Measurements from ENCODE around the gene PSMG2.
"Not testable (repeated sequence)": the region's sequence is repeated elsewhere in the genome, so short reads cannot be mapped to it uniquely, and the experiment has no call there.

PSMG2 gene

DNA sequence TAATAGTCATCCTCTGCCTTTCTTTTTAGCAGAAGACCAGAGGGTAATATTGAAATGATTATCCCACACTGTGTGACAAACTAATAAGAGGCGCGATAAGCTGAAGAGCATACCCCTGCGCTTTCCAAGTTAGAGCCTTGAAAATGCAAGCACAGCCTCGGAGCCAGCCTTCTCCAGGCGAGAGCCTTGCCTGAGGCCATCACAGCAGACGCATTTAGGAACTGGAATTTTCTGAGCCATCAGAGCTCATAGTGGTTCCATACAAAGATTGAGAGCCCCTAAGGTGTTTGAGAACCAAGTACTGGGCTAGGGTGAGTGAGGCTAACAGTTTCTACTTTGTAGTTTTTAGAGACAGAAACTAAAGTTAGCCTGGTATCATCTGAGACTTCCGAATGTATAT lies 19.9 kb downstream of the PSMG2 start:
- no peak for DNase-seq (ENCODE audit: low spot score)

DNA sequence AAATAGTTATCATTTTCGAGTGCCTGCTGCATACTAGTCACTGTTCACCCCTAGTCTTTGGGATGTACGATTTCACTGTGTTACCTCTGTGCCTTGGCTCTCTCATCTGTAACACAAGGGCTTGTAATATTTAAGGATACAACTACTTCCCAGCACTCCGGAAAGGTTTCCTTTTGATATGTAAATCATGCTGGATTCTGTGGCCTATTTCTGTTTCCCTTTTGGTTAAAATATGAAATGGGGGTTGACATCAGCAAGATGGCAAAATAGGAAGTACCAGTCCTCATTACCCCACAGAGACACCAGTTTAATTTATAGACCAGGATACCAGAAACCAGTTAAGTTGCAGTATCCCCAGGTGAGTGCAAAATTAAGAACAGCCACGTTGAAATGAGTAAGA lies 23.5 kb downstream of the PSMG2 start:
- DNase-seq (ENCODE audit: low spot score): no peak

DNA sequence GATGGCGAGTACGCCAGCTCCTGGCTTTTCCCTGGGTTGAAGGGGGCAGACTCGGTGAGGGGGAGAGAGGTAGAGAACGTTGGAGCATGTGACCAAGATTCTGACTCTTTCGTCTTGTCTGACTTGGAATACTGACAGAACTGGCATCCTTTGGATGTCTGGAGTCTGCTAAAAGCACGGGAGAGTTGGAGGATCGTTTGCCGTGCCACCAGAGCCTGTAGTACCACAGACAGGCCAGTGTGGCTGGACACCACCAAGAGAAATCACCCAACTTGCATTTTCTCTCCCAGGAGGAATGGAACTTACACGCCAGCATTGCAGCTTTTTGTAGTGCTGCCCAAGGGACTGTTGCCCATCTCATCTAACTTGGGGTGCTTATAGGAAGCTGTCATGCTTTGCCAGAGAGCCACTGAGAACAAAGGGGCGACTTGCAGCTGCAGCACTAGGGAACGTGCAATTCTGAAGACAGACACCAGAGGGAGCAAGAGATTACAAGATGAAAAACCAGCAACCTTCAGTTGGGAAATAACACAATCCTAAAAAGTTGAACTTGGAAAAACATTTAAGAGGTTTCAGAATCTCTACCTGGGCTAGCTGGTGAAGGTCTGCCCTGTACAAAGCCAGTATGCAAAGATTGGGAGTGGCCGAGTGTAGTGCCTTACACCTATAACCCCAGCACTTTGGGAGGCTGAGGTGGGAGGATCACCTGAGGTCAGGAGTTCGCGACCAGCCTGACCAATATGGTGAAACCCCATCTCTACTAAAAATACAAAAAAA lies 24.1 kb downstream of the PSMG2 start:
- peak; percentile 75 for DNase-seq (ENCODE audit: low spot score)

DNA sequence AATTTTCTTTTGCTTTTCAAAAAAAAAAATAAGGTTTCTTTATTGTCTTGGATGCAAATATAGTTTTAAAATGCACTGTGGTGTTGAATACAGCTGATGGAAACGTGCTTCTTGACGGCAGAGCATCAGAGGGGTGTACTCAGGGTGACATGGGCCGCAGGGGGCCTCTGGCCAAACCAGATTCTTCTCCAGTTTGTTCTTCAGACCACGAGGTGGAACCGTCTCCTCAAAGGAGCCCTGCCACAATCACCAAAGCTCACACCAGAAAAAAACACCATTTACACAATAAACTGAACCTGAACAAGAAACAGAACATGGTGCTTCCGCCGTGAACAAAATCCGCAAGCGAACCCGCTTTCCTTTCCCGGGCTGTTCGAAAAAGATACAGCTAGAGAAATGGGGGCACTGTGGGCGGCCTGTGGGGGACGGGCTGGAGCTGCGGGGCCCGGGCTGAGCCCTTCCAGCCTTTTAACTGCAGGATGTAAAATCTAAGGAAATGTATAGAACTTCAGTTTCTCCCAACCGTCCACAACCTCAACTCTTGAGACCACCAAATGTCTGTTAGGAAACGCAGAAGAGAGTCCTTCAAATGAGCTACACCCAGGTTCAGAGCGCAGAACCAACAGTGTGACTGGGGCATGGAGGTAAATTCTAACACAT lies 34.5 kb downstream of the PSMG2 start:
- DNase-seq (ENCODE audit: low spot score): no peak

DNA sequence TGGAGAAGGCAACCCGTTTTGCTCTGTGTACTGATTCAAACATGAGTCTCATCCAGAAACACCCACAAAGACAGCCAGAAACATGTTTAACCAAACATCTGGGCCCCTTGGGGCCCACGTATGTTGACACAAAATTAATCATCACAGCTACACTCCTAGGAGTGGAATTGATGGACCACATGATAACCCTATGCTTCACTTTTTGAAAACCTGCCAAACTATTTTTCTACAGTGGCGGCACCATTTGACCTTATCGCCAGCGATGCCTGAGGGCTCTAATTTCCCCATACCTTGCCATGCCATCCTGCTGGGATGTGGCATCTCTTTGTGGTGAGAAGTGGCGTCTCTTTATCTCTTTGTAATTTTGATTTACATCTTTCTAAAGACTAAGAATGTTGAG lies 38.5 kb downstream of the PSMG2 start:
- no peak for DNase-seq (ENCODE audit: low spot score)

DNA sequence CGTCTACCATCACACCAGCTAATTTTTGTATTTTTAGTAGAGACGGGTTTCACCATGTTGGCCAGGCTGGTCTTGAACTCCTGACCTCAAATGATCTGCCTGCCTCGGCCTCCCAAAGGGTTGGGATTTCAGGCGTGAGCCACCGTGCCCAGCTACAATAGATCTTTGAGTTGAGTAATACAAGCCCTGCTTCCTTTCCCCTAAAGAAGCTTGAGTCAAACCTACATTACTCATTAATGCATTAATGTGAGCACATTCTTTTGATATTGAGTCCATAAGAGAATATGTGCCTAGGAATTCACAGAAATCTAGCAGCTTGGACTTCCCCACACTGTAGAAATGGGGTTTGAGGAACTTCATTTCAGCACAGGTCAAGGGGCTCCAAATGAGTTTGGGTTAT lies 39.6 kb downstream of the PSMG2 start:
- no peak for DNase-seq (ENCODE audit: low spot score)

DNA sequence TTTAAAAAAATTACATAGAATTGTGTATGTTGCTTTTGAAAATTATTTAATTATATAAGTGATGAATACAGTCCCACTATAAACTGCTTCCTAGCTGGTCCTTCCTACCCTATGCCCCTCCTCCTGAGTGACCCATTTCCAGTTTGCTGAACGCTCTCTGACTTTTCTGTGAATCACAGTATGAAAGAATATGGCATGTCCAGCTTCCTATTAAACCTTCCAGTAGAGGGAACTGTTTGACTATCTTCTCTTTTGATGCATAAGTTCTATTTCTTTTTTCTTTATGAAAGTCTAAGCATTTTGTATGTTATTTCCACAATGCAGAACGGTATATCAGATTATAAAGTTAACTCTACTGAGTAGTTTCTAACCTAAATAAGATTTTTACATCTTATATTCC lies 41.3 kb downstream of the PSMG2 start:
- DNase-seq (ENCODE audit: low spot score): peak; percentile 59

DNA sequence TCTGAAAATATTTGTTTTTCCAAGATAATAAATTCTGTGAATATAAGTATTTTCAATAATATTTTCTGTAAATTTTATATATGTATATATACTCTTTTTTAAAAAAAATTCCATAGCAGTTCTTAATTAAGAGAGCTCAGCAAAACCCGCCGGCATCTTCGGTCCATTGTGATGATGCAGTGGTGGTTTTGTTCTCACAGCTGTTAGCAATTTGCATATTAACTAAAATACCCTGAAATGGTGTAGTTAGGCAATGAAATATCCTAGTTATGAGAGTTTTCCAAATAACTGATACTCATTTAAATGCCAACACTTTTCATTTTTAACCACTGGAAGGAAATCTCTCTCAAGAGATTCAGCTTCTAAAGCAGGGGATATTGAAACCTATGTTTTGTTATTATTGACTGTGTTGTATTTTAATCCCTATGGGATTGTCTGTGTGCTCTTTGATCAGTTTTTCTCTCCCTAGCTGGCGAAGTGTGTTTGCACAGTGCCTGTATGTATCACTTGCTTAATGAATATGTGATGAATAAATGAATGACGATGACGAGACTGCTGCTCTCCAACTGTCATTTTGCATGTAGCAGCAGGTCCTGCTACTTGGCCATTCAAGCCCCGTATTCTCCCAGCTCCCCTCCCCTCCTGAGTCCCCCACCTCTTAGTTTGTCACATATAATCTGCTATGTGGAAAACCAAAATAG lies 42.4 kb downstream of the PSMG2 start:
- no peak for DNase-seq (ENCODE audit: low spot score)

DNA sequence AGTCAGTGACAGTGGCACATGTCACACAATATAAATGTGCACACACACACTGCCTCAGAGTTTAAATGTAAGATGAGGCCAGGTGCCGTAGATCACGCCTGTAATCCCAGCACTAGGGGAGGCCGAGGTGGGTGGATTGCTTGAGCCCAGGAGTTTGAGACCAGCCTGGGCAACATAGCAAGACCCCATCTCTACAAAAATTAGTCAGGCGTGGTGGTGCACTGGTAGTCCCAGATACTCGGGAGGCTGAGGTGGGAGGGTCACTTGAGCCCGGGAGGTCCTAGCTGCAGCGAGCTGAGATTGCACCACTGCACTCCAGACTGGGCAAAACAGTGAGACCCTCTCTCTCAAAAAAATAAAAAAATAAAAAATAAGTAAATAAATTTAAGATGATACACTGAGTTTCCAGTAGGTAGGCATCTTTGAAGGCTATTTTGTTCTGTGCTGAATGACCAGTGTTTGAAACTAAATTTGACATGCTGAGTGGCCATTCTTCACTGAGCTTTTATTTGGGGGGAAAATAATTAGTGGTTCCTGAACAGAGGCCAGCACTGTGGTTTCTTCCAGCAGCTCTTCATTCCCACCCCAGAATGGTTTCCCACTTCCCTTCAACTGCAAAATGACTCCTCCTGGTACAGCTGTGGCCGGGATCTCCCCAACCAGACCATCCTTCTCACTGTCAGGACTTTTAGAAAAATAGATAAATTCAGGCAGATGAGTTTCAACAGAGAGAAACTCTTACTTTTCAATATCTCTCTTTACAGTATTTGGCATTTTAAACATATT lies 44.9 kb downstream of the PSMG2 start:
- no peak for DNase-seq (ENCODE audit: low spot score)

DNA sequence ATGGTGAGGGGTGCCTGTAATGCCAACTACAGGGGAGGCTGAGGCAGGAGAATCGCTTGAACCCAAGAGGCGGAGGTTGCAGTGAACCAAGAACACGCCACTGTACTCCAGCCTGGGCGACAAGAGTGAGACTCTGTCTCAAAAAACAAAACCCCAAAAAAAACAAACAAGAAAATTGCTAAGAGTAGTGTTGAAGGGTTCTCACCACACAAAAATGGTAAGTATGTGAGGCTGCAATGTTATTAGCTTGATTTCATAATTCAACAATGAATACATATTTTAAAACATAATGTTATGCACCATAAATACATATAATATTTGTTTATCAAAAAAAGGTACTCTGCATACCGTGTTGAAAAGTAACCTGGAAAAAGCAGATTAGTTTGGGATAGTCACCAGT lies 45.8 kb downstream of the PSMG2 start:
- DNase-seq (ENCODE audit: low spot score): no peak

DNA sequence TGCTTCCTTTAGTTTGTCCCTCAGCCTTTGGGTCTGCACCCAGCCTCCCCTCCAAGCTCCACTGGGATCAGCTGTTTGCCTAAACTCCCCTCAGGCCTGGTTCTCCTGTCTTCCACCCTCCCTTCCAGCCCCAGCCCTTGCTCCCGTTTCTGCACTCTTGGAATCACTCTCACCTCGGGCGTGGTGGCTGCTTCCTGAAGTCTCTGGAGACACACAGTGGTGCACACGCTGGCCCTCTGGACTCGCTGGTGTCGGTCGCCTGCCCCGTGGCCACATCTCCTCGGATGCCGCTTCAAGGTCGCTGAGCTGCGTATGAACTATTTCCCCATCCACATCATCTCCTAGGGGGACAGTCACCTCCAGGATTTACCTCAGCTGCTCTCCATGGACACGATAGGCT lies 46.3 kb downstream of the PSMG2 start:
- DNase-seq (ENCODE audit: low spot score): no peak

DNA sequence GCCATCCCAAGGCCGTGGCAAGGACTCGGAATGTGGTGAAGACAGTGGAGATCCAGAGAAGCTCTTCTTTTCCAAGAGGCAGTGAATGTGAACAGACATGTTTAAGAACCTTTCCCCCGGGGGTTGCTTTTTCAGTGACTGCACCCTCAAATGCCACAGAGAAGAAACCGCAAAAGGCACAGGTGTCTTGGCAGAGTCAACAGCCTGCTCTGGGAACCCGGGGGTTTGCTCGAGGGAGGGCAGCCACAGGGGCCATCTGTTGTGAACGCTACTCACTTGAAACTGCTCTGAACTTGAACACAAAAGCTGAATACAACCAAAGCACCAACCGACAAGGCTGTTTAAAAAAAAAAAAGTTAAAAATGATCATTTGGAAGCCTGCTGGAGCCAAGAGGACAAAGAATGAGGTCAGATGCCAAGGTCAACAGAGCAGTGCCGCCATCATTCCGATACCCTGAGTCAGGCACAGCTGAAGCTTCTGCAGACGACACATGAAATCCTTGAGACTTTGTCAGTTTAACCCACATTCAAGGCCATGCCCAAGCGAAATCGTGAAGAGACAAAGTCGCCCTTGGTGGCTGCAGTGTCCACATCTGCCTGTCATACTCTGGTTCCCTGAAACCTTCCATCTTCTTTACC lies 47.4 kb downstream of the PSMG2 start:
- DNase-seq (ENCODE audit: low spot score): no peak

DNA sequence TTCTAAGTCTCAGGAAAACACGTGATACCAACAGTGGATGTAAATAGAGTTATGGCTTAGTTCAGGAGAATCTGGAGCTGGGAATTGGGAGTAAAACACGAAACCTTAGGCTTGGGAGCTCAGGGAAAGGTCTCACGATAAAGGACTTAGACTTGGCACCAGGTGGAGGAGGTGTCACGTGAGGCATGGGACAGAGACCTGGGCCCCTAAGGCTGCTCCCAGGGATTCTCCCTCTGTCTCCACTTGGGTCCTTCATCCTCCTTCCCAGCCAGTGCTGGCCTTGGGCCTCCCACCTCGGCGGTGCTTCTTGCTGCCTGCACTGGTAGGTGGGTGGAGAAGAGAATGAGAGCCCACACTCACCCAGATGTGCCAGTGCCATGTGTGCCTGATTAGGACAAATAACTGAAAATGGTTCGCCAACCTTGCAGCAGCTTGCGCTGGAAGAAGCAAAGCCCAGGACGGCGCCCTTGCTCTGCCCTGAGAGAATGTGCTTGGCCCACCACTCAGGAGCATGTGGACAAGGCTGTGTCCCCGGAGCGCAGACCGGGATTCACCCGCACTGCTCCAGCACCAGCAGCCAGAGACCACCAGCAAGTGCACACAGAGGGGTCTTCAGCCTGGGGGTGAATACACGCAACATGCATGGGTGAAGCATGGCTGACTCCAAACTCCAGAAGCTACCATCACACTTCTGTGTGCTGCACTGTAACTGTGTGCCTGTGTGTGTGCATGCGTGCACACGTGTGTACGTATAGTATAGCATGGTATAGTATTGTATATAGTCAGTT lies 48.1 kb downstream of the PSMG2 start:
- DNase-seq (ENCODE audit: low spot score): no peak

DNA sequence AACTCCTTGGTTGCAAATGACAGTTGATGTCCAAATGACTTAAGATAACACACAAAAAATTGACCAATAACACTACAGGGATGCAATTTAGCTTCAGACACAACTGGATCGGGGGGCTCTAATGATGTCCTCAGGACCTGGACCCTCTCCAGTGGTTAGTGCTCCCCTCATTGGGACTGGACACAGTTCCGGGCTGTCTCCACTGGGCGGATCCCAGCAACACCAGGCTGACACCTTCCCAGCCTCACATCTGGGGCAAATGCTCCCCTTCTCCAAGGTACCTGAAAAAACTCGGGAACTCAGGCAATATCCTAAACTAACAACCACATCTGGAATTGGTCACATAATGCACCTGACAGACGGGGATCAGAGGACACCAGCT lies 48.7 kb downstream of the PSMG2 start:
- DNase-seq (ENCODE audit: low spot score): no peak

DNA sequence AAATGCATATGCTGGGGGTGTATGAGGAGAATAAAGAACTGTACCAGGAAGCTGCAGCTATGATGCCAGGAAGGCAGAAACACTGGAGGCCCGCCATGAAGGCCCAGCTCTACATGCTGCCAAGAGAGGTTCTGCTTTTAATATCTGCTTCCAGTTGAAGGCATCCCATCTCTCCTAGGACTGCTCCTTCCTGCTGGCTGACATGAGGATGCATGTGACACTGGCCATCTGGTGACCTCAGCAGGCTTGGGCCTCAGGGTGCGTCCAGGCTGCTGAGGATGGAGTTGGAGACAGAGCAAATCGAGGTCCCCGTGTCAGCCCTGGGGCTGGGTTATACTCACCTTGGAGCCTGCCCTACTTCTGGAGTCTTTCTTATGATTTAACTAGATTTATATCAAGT lies 49.0 kb downstream of the PSMG2 start:
- no peak for DNase-seq (ENCODE audit: low spot score)

DNA sequence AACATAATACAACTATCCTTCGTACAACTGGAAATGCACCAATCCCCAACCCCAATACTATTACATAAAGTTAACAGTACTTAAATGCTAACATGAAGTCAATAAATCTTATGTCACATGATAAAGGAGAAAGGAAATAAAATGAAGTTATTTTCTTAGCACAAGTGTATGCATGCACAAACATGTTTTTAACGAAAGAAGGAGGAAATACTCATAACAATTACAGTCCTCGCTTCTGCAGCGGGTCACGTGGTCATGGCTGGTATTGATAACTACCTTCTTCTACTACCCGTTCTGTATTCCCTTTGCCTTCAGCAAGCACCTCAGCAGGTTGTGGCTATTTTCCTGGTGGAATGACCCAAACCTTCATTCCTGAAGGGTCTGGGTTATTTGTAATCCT lies 51.7 kb downstream of the PSMG2 start:
- DNase-seq (ENCODE audit: low spot score): no peak

DNA sequence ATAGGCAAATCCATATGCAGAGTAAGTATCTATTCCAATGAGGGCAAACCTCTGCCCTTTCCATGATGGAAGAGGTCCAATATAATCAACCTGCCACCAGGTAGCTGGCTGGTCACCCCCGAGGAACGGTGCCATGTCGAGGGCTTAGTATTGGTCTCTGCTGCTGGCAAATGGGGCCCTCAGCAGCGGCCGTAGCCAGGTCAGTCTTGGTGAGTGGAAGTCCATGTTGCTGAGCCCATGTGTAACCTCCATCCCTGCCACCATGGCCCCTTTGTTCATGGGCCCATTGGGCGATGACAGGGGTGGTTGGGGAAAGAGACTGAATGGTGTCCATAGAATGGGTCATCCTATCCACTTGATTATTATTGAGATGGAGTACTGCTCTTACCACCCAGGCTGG lies 52.8 kb downstream of the PSMG2 start:
- DNase-seq (ENCODE audit: low spot score): not testable (repeated sequence)

DNA sequence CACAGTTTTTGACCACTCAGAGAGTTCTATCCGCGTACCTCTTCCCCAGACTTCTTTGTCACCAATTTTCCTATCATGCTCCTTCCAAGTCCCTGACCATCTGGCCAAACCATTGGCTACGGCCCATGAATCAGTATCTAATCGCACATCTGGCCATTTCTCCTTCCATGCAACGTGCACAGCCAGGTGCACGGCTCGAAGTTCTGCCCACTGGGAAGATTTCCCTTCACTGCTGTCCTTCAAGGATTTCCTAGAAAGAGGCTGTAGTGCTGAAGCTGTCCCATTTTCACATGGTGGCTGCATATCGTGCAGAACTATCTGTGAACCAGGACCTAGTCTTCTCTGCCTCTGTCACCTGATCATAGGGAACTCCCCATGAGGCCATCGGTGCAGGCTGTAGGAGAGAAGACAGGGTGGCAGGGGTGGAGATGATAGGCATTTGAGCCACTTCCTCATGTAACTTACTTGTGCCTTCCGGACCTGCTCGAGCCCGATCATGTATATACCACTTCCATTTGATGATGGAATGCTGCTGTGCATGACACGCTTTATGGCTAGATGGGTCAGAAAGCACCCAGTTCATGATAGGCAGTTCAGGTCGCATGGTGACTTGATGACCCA lies 53.9 kb downstream of the PSMG2 start:
- not testable (repeated sequence) for DNase-seq (ENCODE audit: low spot score)

DNA sequence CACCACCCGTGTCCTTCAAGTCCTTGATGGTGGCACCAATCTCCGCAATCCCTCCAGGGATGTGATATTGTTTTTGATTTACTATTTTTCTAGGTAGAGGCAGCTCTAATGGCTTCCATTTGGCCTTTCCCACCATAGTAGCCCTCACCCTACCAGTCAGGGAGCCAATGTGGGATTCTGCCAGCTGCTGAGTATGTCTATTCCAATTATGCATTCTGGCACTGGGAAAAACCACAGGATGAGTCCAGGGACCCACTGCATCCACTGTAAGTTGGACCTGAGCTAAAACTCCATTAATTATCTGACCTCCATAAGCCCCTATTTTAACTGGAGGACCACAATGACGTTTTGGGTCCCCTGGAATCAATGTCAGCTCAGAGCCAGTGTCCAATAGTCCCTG lies 55.7 kb downstream of the PSMG2 start:
- not testable (repeated sequence) for DNase-seq (ENCODE audit: low spot score)

DNA sequence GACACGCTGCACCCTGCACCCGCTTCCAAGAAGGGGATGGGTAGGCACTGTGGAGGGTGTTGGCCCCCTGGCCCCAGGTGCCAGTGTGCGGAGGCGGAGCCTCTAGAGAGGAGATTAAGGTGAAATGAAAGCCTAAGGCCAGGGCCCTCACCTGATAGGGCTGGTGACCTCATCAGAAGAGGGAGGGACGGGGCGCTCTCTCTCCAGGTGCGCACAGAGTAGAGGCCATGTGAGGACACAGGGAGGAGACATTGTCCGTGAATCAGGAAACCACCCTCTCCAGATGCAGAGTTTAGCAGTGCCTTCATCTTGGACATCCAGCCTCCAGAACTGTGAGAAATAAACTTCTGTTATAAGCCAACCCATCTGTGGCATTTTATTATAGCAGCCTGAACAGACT lies 62.3 kb downstream of the PSMG2 start:
- no peak for DNase-seq (ENCODE audit: low spot score)

DNA sequence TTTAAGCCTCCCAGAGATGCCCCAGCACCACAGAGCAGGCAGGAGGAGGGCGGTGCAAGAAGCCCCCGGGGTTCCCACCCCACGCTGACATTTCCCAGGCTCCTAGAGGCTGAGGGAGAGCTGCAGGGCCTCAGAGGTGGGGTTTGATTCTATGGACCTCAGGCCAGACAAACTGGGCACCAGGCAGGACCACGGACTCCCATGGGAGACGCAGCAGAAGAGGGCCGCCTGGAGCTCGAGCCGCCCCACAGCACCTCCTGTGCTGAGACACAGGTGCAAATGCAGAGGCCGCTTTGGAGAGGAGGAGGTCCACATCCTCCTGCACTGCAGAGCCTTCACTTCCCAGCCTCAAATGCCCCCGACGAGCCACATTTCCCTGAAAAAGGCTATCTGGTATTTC lies 62.7 kb downstream of the PSMG2 start:
- DNase-seq (ENCODE audit: low spot score): no peak

All from HuH-7.5 (cell line).